Astrocyte (in vitro differentiated cells and primary cell): ENCODE data around the gene XBP1. TPM values are rescaled to one million over a fixed set of nuclear protein-coding genes. Genes with fewer than 3 reads are reported as not detected.

Experiments
- DNase-seq: peaks from one replicate; pipeline ENCODE4 v3.0.0-alpha.2; 2010; ENCODE audit warnings: low read depth
- FAIRE-seq: peaks from 2 replicates; lab custom pipeline; 2011; peaks lifted over from hg19 to GRCh38; lab: Jason Lieb, UNC
- H2AFZ ChIP-seq: 2 replicates; pipeline ENCODE4 v1.6.0; 2012; ENCODE audit warnings: low read depth, low read length, inconsistent platforms
- H3K27ac ChIP-seq: 2 replicates; pipeline ENCODE4 v1.5.1; 2011; ENCODE audit warnings: low read depth, low read length, inconsistent platforms
- H3K27me3 ChIP-seq: 2 replicates; pipeline ENCODE4 v1.6.0; 2011; ENCODE audit warnings: low read length, inconsistent platforms; ENCODE audit not compliant: insufficient read depth
- H3K36me3 ChIP-seq: 2 replicates; pipeline ENCODE4 v1.5.1; 2011; ENCODE audit warnings: low read length, inconsistent platforms; ENCODE audit not compliant: insufficient read depth
- H3K4me1 ChIP-seq: 2 replicates; pipeline ENCODE4 v1.5.1; 2011; ENCODE audit warnings: low read length, inconsistent platforms; ENCODE audit not compliant: insufficient read depth
- H3K4me2 ChIP-seq: 2 replicates; pipeline ENCODE4 v1.6.0; 2012; ENCODE audit warnings: low read length, inconsistent platforms
- H3K4me3 ChIP-seq: 2 replicates; pipeline ENCODE4 v1.5.1; 2011; ENCODE audit warnings: low read depth, mild to moderate bottlenecking, low read length, inconsistent platforms; ENCODE audit not compliant: insufficient read depth
- H3K79me2 ChIP-seq: 2 replicates; pipeline ENCODE4 v1.6.0; 2012; ENCODE audit warnings: mild to moderate bottlenecking, low read length, inconsistent platforms; ENCODE audit not compliant: insufficient read depth
- H3K9ac ChIP-seq: 2 replicates; pipeline ENCODE4 v1.6.0; 2012; ENCODE audit warnings: mild to moderate bottlenecking, low read length, inconsistent platforms
- H3K9me3 ChIP-seq: 2 replicates; pipeline ENCODE4 v1.5.1; 2012; ENCODE audit warnings: low read depth, mild to moderate bottlenecking, low read length, inconsistent platforms; ENCODE audit not compliant: insufficient read depth
- H4K20me1 ChIP-seq: 2 replicates; pipeline ENCODE4 v1.6.0; 2012; ENCODE audit warnings: low read length, inconsistent platforms; ENCODE audit not compliant: insufficient read depth
- H3K27ac Mint-ChIP-seq: one replicate; pipeline ENCODE4 v1.8.0; 2021; ENCODE audit warnings: mild to moderate bottlenecking, mixed read lengths; ENCODE audit not compliant: unreplicated experiment
- H3K27me3 Mint-ChIP-seq: one replicate; pipeline ENCODE4 v1.8.0; 2021; ENCODE audit warnings: low read depth, mixed read lengths; ENCODE audit not compliant: unreplicated experiment
- H3K36me3 Mint-ChIP-seq: one replicate; pipeline ENCODE4 v1.8.0; 2021; ENCODE audit warnings: low read depth, mixed read lengths; ENCODE audit not compliant: unreplicated experiment
- H3K4me1 Mint-ChIP-seq: one replicate; pipeline ENCODE4 v1.8.0; 2021; ENCODE audit warnings: low read depth, mixed read lengths; ENCODE audit not compliant: unreplicated experiment
- H3K4me3 Mint-ChIP-seq: one replicate; pipeline ENCODE4 v1.8.0; 2021; ENCODE audit warnings: mild to moderate bottlenecking, moderate library complexity, mixed read lengths; ENCODE audit not compliant: unreplicated experiment
- H3K9me3 Mint-ChIP-seq: one replicate; pipeline ENCODE4 v1.8.0; 2021; ENCODE audit warnings: mild to moderate bottlenecking, mixed read lengths; ENCODE audit not compliant: unreplicated experiment
- EZH2 ChIP-seq: IDR thresholded peaks from 2 replicates; pipeline ENCODE4 v1.6.1; 2012; ENCODE audit warnings: mild to moderate bottlenecking, low read length, inconsistent platforms; ENCODE audit not compliant: insufficient read depth
- total RNA-seq: library from RNA; stranded (reverse); gene quantifications from 2 replicates; pipeline ENCODE4 v1.2.1, GENCODE V29; 2021
- TF ChIP-seq, protein P1 (sequence below): IDR thresholded peaks from 2 replicates; pipeline ENCODE4 v1.5.1; 2011; ENCODE audit warnings: low read depth, mild to moderate bottlenecking, inconsistent platforms, low read length, moderate library complexity; ENCODE audit not compliant: insufficient read depth

XBP1 gene
- total RNA-seq, 1 donor from 2014 or later: 142 TPM

- Mint-ChIP-seq H3K27ac (no peak overlapping the region), H3K36me3 (peaks cover 5% of the 10 kb centered on the region), H3K9me3 (peaks cover 2% of the 10 kb centered on the region), H3K27me3 (peaks cover 13% of the 10 kb centered on the region), H3K4me3 (no peak overlapping the region), H3K4me1 (no peaks in the 10 kb centered on the region)
- H2AFZ ChIP-seq: no peak overlapping the region
- TF ChIP-seq, protein P1, sequence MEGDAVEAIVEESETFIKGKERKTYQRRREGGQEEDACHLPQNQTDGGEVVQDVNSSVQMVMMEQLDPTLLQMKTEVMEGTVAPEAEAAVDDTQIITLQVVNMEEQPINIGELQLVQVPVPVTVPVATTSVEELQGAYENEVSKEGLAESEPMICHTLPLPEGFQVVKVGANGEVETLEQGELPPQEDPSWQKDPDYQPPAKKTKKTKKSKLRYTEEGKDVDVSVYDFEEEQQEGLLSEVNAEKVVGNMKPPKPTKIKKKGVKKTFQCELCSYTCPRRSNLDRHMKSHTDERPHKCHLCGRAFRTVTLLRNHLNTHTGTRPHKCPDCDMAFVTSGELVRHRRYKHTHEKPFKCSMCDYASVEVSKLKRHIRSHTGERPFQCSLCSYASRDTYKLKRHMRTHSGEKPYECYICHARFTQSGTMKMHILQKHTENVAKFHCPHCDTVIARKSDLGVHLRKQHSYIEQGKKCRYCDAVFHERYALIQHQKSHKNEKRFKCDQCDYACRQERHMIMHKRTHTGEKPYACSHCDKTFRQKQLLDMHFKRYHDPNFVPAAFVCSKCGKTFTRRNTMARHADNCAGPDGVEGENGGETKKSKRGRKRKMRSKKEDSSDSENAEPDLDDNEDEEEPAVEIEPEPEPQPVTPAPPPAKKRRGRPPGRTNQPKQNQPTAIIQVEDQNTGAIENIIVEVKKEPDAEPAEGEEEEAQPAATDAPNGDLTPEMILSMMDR: no peak
- TF ChIP-seq EZH2: no peak
- no peak overlapping the region for H3K9ac ChIP-seq
- no peaks in the 10 kb centered on the region for H3K79me2 ChIP-seq
- H3K27me3 ChIP-seq: no peaks in the 10 kb centered on the region
- no peak overlapping the region for H3K4me2 ChIP-seq
- DNase-seq: no peak
- H3K27ac ChIP-seq: no peak overlapping the region
- peaks cover 4% of the 10 kb centered on the region for H4K20me1 ChIP-seq
- no peaks in the 10 kb centered on the region for H3K36me3 ChIP-seq
- no peaks in the 10 kb centered on the region for H3K9me3 ChIP-seq
- H3K4me3 ChIP-seq: no peak overlapping the region
- no peaks in the 10 kb centered on the region for H3K4me1 ChIP-seq
- FAIRE-seq: no peak
These were observed 22.7 kb upstream of the XBP1 start for GRCh38 chr22:28822930-28823551.

DNA sequence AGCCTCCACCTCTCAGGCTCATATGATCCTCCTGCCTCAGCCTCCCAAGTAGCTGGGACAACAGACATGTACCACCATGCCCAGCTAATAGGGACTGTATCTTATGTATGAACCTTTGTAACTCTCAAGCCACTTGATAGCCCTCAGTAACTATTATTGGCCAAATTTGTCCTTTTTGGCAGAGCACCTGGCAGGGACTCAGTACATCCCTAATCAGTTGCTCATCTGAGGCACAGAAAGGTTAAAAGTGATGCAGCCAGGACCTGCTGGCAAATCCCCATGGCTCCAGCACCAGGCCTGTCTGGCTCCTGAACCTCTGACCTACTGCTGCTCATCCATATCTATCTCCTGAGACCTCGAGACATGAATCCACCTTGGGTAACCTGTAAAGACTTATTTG lies 21.1 kb upstream of the XBP1 start:
- no peak overlapping the region for H3K4me3 Mint-ChIP-seq
- Histone ChIP-seq H4K20me1 (peaks cover 4% of the 10 kb centered on the region), H3K27ac (no peak overlapping the region), H3K79me2 (no peaks in the 10 kb centered on the region), H3K4me1 (no peaks in the 10 kb centered on the region), H3K4me2 (no peak overlapping the region), H3K9me3 (no peaks in the 10 kb centered on the region), H3K9ac (no peak overlapping the region), H3K36me3 (no peaks in the 10 kb centered on the region), H3K4me3 (no peak overlapping the region), H3K27me3 (no peaks in the 10 kb centered on the region), H2AFZ (no peak overlapping the region)
- H3K9me3 Mint-ChIP-seq: peaks cover 2% of the 10 kb centered on the region
- H3K27me3 Mint-ChIP-seq: peaks cover 15% of the 10 kb centered on the region
- H3K27ac Mint-ChIP-seq: no peak overlapping the region
- DNase-seq: no peak
- H3K4me1 Mint-ChIP-seq: no peaks in the 10 kb centered on the region
- FAIRE-seq: no peak
- TF ChIP-seq EZH2: no peak
- TF ChIP-seq, protein P1: no peak
- peaks cover 5% of the 10 kb centered on the region for H3K36me3 Mint-ChIP-seq

DNA sequence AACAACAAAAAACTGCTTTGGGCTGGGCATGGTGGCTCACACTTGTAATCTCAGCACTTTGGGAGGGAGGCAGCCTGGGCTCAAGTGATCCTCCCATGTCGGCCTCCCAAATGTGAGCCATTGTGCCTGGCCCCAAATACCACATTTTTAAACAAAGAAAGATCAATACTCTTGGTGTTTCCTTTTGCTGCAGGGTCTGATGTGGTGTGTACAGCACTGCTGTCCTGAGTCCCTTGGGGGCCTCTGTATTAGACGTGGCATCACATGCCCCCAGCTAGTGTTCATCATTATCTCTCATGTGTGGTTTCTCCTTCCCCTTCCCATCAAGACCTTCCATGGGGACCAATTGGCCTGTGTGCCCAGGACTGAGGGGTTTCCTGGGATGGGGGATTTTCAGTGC lies 20.5 kb upstream of the XBP1 start:
- Histone ChIP-seq H4K20me1 (peaks cover 4% of the 10 kb centered on the region), H3K4me3 (no peak overlapping the region), H2AFZ (no peak overlapping the region), H3K36me3 (no peaks in the 10 kb centered on the region), H3K79me2 (no peaks in the 10 kb centered on the region), H3K9me3 (no peaks in the 10 kb centered on the region), H3K9ac (no peak overlapping the region), H3K4me2 (no peak overlapping the region), H3K27ac (no peak overlapping the region), H3K4me1 (no peaks in the 10 kb centered on the region), H3K27me3 (no peaks in the 10 kb centered on the region)
- peaks cover 5% of the 10 kb centered on the region for H3K36me3 Mint-ChIP-seq
- H3K4me1 Mint-ChIP-seq: no peaks in the 10 kb centered on the region
- H3K27me3 Mint-ChIP-seq: peaks cover 15% of the 10 kb centered on the region
- TF ChIP-seq EZH2: no peak
- peaks cover 2% of the 10 kb centered on the region for H3K9me3 Mint-ChIP-seq
- no peak overlapping the region for H3K4me3 Mint-ChIP-seq
- DNase-seq: no peak
- no peak for FAIRE-seq
- no peak overlapping the region for H3K27ac Mint-ChIP-seq
